Retina (tissue), 1 donor: ENCODE results near the gene CCAR1.
"Not testable (repeated sequence)": the region's sequence is repeated elsewhere in the genome, so short reads cannot be mapped to it uniquely, and the experiment has no call there.

Source experiments
- DNase-seq: peaks from one replicate; pipeline ENCODE4 v3.0.0-alpha.2; 2016

Gene CCAR1

GRCh38 chr10:68829952-68830351, 108.9 kb downstream of the CCAR1 start:
- DNase-seq: no peak

DNA sequence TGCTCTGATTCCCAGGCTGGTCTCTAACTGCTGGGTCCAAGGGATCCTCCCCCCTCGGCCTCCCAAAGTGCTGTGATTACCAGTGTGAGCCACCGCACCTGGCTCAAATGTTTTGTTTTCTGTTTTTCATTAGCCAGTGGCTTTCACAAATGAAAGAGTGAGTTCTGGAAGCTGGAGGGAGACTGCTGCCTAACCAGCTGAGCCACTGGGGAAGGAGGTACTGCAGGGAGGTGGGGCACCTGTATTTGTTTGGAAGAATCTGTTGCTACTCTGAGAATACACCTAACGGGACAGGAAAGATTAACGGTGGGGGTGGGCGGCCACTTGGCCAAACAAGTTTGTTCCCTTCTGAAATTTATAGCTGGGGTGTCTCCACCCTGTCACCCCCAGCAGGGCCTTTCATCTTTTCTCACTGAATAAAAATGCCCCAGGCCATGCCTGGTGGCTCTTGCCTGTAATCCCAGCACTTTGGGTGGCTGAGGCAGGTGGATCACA, 111.0 kb downstream of the CCAR1 start:
- DNase-seq: no peak

GRCh38 chr10:68832601-68833000, 111.6 kb downstream of the CCAR1 start:
- DNase-seq: no peak

- no peak for DNase-seq
Observed at GRCh38 chr10:68837626-68838322, 116.7 kb downstream of the CCAR1 start.

- DNase-seq: not testable (repeated sequence)
Observed at GRCh38 chr10:68840650-68841049, 119.6 kb downstream of the CCAR1 start.
